Measurements from ENCODE around the gene SDK2.

The SDK2 gene

DNA sequence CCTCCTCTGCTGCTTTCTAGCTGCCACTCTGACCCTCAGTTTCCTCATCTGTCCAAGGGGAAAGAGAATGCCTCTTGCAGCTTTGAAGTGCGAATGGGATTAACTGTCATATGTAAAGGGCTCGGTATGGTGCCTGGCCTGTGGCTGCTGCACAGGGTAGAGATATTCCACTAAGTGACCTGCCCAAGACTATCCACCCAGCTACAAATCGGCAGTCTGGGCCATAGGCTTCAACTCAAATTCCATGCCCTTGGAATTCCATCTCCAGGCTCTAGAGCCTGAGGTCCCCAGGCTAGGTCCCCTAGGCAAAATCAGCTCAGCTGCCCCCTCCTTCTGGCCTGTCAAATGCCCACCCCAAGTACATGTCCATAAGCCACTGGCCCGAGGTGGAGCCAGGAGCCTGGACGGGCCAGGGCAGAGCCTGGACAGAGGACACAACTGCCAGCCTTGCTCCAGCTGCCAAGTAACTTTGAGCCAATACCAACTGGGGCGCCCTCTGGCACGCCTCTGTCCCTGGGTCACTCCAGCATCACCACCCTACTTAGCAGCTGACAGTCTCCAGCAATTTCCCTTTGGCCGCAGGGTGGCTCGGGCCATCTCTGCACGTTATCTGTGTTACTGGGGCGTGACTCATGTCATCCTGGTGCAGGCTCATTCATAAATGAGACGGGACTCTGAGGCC lies 57.2 kb downstream of the SDK2 start:
- DNase-seq (ENCODE audit: low read depth) = no peak

DNA sequence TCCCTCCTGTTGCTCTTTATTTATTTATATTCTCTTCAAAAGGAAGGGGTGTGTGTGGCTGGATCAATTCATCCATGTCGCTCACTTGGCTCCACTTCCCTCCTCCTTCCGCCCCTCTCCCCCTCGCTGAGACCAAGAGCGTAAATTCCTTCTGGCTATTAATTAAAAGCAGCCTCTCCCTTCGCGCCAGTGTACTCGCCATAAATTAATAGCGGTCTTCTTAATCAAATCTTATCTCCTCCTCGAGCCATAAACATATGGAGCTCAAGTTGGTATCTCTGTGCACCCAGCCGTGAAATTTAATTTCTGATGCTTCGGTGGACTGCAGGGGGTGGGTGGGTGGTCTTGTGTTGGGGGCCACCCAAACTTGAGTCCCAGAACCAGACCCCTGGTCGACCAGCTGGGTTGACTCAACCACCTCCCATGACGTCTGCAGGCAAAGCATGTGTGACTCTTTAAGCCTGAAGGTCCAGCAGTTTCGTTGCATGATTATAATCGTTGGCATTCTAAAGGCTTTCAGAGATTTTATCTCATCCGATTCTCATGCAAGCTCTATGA lies 57.9 kb downstream of the SDK2 start:
- no peak for DNase-seq (ENCODE audit: low read depth)

DNA sequence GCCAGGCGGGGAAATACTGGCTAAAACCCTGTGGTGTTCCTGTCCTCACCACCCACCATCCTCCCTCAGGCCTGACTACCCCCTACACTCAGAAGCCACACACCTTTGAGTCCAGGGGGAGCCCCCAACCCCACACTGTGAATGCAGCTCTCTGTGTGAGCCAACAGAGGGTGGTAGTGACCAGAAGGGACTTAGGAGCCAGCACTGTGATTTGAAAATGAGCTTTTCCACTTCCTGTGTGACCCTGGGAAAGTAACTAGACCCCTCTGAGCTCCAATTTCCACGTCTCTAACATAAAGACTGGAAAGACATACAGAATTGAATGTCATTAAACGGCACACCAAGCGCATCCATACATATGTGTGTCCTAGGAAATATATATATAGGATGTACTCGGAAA lies 58.7 kb downstream of the SDK2 start:
- DNase-seq (ENCODE audit: low read depth) = no peak

DNA sequence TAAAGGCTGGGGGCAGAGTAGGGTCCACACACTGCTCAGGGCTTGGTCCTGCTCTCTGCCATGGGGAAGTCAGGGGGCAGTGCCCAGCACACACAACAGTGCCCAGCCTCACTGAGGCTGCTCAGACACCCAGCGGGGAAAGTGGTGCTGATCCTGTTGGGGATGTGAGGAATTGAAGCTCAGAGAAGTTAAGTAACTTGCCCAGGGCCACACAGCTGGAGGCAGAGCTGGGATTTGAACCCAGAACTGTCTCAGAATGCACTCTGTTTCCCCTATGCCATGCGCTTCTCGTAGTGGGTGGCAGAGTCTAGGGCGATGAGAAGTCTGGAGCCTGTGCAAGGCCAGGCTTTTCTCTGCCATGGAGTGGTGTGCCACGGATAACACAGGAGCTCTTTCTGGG lies 59.3 kb downstream of the SDK2 start:
- DNase-seq (ENCODE audit: low read depth) = no peak

DNA sequence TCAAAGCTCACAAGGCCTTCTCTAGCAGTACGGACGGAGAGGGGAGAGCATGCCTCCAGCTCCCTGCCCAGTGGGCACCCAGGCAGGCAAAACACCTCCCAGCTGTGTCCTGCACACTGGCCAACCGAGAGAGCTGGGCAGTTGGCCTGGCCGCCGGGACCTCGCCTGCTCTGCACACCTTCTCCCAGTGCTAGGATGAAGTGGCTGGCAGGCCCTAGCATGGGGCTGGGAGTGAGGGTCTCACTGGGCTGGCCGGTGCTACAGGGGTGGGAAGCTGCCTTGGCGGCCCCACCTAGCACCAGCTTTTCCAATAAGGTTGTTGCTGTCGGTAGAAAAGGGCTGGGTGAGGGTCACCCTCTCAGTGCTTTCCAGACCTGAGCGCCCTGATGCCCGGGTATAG lies 60.2 kb downstream of the SDK2 start:
- DNase-seq (ENCODE audit: low read depth) = no peak

DNA sequence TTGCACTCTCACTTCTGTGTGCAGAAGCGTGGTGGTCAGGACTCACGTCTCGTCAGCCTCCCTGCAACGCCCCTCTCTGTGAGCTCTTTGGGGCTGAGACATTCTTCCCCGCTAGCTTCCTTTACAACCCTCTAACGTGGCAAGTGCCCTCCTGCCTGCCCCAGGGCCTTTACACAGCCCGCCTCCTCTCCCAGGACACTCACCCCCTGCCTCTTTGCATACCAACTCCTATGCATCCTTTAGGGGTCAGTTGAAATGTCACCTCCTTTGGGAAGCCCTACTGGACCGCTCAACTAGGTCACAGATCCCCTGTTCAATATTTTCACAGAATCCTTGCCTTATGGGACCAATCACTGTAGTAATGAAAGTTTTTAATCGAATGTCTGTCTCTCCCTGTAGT lies 61.4 kb downstream of the SDK2 start:
- no peak for DNase-seq (ENCODE audit: low read depth)

DNA sequence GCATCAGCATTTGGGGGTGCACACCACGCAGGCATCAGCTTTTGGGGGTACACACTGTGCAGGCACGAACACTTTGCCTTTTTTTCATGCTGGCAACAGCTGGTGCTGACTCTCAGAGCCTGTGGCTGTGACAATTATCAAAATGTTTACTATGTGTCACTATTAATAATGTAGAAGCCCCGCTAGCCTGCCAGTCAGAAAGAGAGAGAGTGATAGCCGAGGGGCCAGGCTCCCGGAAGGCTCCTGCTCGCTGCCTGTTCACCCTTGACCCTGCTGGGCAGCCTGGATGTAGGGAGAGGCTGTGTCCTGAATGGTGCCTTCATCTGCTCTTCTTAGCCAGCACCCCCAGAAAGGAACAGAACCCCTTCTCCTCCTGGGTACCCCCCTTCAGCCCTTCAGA lies 61.9 kb downstream of the SDK2 start:
- no peak for DNase-seq (ENCODE audit: low read depth)

DNA sequence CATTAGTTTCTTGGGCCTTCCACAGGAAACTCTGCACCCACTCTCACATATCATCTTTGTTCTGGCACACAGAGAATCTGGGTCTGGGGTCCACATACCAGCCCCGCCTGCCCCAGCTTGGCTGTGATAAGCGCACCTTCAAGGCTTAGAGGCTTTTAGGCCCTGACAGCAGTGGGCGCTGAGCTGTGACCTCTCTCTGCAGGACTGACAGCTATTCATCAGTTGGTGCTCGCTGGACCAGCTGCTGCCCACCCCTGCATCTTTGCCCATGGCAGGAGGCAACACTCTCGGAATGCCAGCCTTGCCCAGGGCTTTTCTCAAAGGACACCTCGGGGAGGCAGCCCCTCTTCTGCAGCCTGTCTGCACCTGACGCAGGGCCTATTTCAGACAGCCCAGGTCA lies 62.9 kb downstream of the SDK2 start:
- DNase-seq (ENCODE audit: low read depth) = no peak

DNA sequence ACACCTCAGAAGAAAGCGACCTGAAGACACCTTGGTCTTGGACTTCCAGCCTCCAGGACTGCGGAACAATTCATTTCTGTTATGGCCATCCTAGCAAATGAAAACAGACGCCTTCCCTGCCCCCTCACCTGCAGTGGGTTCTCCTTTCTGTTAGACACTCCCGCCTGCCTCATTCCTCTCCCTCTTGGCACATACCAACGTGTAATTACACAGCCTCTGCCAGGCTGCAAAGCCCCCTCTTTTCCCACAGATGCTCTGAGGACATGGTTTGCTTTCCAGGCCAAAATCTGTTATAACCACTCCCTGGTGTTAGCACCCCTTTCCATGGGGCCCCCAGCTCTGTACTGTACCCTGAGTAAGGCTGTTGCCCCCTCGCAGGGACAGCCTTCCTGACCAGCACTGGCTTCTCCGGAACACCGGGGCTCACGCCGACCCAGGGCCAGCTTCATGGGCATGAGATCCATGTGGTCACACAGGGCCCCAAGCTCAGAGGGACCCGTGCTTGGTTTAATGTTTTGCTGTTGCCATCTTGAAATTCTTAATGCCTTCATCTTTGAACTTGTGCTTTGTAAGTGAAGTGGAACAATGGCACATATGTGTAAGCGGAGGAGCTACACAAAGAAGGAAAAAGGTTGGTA lies 64.1 kb downstream of the SDK2 start:
- no peak for DNase-seq (ENCODE audit: low read depth)

DNA sequence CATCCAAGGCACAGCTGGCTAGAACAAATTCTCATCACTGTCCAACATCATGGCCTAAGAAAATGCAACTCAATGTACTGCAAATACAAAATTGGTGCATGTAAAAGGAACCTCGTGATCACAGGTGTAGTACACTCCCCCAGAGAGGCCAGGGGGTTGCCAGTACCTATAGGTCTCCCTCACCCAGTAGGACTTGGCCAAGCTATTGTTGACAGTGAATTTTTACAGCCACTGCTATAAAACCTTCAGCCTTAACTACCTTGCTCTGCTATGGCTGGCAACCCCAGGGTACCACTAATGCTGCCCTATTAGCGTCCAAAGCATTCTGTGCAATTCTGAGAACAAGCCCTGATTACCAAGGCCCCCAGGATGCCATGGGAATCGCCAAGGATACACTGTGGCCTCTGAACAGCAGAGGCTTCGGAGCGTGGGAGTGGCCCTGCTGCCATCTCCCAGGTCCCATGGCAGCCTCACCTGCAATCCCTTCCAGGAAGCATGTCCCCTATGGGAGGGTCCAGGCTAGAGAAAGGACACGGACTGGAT lies 67.6 kb downstream of the SDK2 start:
- DNase-seq (ENCODE audit: low read depth) = no peak

DNA sequence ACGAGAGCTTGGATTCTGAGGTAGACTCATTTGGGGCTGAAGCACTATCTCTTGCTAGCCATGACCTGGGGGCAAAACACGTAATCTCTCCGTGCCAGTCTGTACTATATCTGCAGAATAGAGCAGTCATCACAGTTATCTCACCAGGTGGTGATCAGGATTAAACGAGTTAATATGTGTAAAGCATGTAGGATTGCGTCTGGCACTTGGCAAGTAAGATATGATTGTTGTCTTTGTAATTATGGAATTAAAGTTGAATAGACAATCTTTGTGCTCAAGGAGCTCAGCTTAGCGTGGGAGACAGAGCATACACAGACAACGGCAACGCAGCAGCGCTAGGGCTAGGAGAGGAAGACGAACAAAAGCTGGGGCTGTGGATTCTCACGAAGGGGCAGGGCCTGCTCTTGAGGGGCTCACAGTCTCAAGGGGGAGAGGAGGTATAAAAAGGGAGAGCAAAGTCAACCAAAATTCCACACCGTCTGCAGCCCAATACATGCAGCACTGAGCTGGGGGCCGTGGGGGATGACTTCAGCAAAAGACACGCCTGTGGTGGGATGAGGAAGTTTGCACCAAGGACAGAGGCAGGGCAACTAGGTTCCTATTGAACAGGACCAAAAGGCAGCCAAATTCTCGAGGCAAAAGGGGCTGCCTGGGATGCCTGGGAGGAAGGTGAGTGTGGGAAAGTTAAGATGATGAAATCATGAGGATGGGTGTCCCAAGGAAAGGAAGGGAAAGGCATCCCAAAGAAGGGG lies 68.6 kb downstream of the SDK2 start:
- no peak for DNase-seq (ENCODE audit: low read depth)

DNA sequence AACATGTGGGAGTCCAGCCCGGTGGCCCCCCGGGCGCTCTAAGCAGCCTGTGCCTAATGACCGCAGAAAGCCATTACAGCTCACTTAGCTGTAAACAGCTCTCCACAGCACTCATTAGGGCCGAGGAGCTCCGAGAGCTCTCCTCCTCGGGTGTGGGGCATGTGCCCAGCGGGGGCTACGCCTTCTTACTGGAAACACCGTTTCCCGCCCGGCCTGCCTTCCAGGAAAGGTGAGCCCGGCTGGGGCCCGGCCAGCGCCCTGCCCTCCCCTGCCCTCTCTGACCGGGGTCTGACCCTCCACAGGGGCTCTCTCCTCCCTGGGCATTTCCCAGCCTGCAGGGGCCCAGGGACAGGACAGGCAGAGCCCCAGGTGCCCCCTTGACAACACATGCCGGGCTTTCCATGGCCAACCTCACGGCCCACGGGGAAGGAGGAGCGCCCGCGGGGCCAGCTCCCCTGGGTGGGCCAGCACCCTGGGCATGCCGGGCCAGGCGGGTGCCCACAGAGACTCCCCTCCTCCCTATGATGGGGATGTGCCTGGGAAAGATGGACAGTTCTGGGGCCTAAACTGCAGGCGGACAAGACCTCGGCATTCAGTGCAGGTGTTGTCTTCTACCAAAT lies 72.6 kb downstream of the SDK2 start:
- no peak for DNase-seq (ENCODE audit: low read depth)

DNA sequence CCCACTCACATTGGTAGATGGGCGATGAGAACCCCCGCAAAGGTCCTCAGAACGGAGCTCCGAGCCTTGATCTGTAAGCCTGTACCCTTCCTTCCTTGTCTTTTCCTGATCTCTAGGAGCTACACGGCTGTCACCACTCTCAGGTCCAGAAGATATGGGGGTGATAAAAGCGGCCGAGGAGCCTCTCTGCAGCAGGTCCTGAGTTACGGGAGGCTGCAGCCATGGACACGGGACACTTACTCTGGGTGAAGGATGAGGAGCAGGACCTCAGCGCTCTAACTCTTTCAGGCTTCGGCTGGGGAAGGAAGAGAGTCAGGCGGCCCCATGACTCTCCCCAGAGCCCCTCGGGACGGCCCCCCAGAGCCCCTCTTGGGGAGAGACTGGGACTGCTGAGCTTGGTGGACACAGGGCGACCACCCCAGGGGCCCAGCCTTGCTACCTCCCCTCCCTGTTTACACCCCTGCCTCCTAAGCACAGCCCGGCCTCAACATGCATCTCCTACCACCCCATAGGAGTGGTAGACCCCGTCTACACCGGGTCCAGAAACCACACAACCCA lies 74.4 kb downstream of the SDK2 start:
- no peak for DNase-seq (ENCODE audit: low read depth)

DNA sequence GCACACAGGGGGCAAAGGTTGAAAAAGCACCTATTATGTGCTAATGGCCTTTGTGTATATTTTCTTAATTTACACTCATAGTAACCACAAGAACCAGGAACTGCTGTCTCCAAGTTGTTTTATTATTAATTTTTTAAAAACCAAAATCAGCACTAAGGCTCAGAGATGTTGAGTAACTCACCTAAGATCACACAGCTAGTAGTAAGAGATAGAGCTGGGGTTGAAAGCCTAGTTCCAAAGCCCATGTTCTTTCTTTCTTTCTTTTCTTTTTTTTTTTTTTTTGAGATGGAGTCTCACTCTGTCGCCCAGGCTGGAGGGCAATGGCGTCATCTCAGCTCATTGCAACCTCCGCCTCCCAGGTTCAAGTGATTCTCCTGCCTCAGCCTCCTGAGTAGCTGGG lies 75.3 kb downstream of the SDK2 start:
- no peak for DNase-seq (ENCODE audit: low read depth)

DNA sequence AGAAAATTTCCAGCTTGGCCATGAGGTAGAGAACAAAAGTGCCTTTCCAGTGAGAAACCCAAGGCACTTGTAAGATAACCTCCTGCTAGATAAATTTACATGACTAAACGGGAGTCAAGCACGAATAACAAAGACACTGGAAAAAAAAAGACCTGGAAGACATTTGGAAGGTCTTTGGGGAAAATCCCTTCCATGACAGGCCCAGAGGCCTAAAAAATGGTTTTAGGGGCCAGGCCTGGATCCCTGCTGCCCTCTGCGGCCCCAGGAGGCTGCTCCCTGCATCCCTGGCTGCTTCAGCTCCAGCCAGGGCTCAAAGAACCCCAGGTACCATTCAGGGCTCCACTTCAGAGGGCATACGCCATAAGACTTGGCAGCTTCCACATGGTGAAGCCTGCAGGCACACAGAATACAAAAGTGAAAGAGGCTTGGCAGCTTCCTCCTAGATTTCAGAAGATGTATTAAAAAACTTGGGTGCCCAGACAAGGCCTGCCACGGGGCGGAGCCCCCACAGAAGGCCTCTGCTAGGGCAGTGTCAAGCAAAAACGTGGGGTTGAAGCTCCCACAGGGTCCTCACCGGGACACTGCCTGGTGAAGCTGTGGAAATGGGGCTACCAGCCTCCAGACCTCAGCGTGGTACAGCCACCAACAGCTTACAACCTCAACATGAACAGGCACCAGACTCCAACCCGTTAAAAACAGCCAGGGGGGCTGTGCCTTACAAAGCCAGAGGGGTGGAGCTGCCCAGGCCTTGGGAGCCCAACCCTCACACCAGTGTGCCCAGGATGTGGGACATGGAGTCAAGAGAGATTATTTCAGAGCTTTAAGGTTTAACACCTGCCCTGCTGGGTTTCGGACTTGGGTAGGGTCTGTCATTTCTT lies 77.1 kb downstream of the SDK2 start:
- DNase-seq (ENCODE audit: low read depth) = no peak

DNA sequence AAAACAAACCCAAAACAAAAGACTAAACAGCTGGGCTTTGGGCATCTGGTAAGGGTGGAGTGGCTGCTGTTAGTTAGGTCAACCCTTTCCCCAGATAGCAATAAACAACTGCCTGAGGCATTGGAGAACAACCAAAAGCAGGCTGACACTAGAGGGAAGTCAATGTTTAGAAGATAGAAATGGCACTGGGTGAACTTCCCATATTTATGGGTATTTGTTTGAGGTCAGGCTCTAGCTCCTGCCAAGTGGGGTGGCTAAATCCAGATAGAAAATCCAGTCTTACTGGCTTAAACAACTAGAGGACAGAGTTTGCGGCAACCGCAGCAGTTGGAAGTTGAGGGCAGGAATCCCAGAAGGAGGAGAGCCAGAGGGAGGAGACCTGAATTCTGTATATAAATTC lies 79.4 kb downstream of the SDK2 start:
- DNase-seq (ENCODE audit: low read depth) = no peak

DNA sequence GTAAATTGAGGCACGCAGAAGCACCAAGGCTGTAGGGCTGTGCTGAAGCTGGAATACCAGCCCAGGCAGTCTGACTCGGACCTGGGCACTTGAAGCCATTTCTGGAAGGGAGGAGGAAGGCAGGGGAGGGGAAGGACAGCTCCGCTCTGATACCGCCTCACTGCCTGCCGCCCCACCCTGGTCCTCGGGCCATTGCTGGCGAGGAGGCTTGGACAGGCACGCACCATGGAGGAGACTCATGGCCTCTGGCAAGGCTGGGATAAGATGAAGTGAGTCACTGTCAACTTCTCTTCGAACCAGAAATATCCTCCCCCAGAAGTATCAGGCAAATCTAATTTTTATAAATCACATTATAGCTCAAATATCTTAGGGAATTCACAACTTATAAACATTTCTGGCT lies 81.3 kb downstream of the SDK2 start:
- no peak for DNase-seq (ENCODE audit: low read depth)

DNA sequence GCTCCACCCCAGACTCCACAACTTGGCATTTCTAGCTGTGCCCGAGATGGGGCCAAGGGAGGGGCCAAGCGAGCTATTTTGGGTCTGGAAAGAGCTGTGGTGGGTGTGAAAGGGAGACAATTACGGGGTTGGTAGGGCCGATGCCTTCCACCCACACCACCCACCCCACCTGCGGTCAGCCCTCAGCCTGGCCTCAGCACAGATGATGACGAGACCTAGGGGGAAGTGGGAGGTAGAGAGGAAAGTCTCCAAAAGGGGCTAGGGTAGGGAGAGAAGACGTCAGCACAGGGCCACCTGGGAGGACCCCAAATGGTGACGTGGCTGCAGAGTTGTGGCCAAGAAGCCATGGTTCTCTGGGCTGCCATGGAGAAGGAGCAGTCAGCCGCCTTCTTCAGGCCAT lies 83.1 kb downstream of the SDK2 start:
- no peak for DNase-seq (ENCODE audit: low read depth)

DNA sequence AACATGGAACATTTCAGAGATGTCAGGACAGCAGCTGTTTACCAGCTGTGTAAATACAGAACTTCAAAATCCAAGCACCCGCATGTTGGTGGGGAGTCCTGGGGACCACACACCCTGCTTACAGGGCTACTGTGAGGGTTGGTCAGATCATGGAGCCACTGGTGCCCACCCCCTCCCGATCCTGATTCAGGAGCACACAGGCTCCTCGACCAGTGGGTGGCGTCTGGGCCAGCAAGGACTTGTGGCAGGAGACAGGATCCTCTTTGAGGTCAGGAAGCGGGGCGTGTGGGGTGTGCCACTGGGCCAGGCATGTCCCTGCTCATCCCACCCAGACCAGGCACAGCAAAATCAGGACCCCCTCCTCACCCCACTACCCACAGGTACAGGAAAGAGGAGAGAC lies 83.6 kb downstream of the SDK2 start:
- no peak for DNase-seq (ENCODE audit: low read depth)

DNA sequence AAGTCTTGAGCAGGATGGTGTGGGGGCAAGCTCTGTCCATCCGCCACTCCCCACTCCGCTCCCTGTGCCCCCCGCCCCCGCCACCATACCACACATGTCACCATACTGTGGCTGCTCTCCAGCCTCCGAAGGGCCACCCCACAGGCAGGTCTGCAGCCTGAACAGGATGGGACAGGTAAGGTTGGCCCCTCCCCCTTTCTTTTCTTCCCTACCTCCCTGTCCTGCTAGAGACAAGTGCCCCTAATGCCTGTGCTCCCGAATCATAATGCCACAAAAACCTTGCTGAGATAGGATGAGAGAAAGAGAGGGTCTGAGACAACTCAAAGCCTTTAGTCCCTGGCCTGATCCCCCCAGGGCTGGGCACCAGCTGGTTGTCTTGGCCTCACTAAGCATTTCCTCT lies 84.7 kb downstream of the SDK2 start:
- DNase-seq (ENCODE audit: low read depth) = no peak
